H9 (cell line): ENCODE data around the gene ARHGAP26. TPM values are rescaled to one million over a fixed set of nuclear protein-coding genes. Genes with fewer than 3 reads are reported as not detected.
A peak's percentile ranks its signal among the peaks of the same experiment; 100 is the strongest.

ENCODE experiments used
- DNase-seq: peaks from one replicate; pipeline ENCODE4 v3.0.0-alpha.2; 2017
- H2AFZ ChIP-seq: one replicate; pipeline ENCODE4 v1.6.1; 2013; ENCODE audit warnings: mild to moderate bottlenecking, low read length, control low read depth, moderate library complexity
- H2AK5ac ChIP-seq: 2 replicates; pipeline ENCODE4 v1.6.1; 2013; ENCODE audit warnings: low read length, control low read depth, mixed read lengths; ENCODE audit not compliant: insufficient read length
- H2BK120ac ChIP-seq: one replicate; pipeline ENCODE4 v1.6.1; 2013; ENCODE audit warnings: low read depth, mild to moderate bottlenecking, low read length, control low read depth, inconsistent platforms; ENCODE audit not compliant: poor library complexity, severe bottlenecking
- H2BK12ac ChIP-seq: 2 replicates; pipeline ENCODE4 v1.6.1; 2013; ENCODE audit warnings: low read length, control low read depth, mixed read lengths, low read depth; ENCODE audit not compliant: insufficient read length
- H2BK15ac ChIP-seq: 2 replicates; pipeline ENCODE4 v1.6.1; 2013; ENCODE audit warnings: low read depth, low read length, control low read depth
- H2BK20ac ChIP-seq: one replicate; pipeline ENCODE4 v1.6.1; 2013; ENCODE audit warnings: low read depth, mild to moderate bottlenecking, low read length, control low read depth, inconsistent platforms; ENCODE audit not compliant: poor library complexity, severe bottlenecking
- H2BK5ac ChIP-seq: 2 replicates; pipeline ENCODE4 v1.6.1; 2013; ENCODE audit warnings: low read length, control low read depth, mixed read lengths; ENCODE audit not compliant: insufficient read length
- H3K14ac ChIP-seq: 2 replicates; pipeline ENCODE4 v1.6.1; 2013; ENCODE audit warnings: low read length, control low read depth; ENCODE audit not compliant: insufficient read depth
- H3K18ac ChIP-seq: 2 replicates; pipeline ENCODE4 v1.6.1; 2013; ENCODE audit warnings: low read depth, mild to moderate bottlenecking, mixed read lengths, low read length, control low read depth; ENCODE audit not compliant: insufficient read length
- H3K23ac ChIP-seq: 2 replicates; pipeline ENCODE4 v1.6.1; 2013; ENCODE audit warnings: low read length, control low read depth, mixed read lengths, low read depth; ENCODE audit not compliant: insufficient read length
- H3K23me2 ChIP-seq: 2 replicates; pipeline ENCODE4 v1.6.1; 2013; ENCODE audit warnings: low read depth, mild to moderate bottlenecking, mixed read lengths, low read length, control low read depth; ENCODE audit not compliant: insufficient read length, poor library complexity, severe bottlenecking
- H3K27ac ChIP-seq: 2 replicates; pipeline ENCODE4 v1.5.1; 2013; ENCODE audit warnings: low read length, control low read depth, mixed read lengths, low read depth; ENCODE audit not compliant: insufficient read length
- H3K27me3 ChIP-seq: 2 replicates; pipeline ENCODE4 v1.6.1; 2013; ENCODE audit warnings: low read length, control low read depth, inconsistent platforms; ENCODE audit not compliant: insufficient read depth
- H3K4ac ChIP-seq: 2 replicates; pipeline ENCODE4 v1.6.1; 2013; ENCODE audit warnings: low read depth, mild to moderate bottlenecking, control low read depth, inconsistent platforms, low read length, moderate library complexity
- H3K4me1 ChIP-seq: 2 replicates; pipeline ENCODE4 v1.6.1; 2013; ENCODE audit warnings: low read length, control low read depth, inconsistent platforms; ENCODE audit not compliant: insufficient read depth
- H3K4me2 ChIP-seq: 2 replicates; pipeline ENCODE4 v1.6.1; 2013; ENCODE audit warnings: low read length, control low read depth, mixed read lengths; ENCODE audit not compliant: insufficient read length, insufficient read depth
- H3K56ac ChIP-seq: 2 replicates; pipeline ENCODE4 v1.6.1; 2013; ENCODE audit warnings: low read depth, mild to moderate bottlenecking, mixed read lengths, low read length, control low read depth; ENCODE audit not compliant: insufficient read length
- H3K79me1 ChIP-seq: 2 replicates; pipeline ENCODE4 v1.6.1; 2013; ENCODE audit warnings: low read depth, mild to moderate bottlenecking, moderate library complexity, low read length, control low read depth, inconsistent platforms; ENCODE audit not compliant: insufficient read depth, poor library complexity, severe bottlenecking
- H3K79me2 ChIP-seq: 2 replicates; pipeline ENCODE4 v1.6.1; 2013; ENCODE audit warnings: low read length, control low read depth, inconsistent platforms; ENCODE audit not compliant: insufficient read depth
- H3K9ac ChIP-seq: 2 replicates; pipeline ENCODE4 v1.6.1; 2013; ENCODE audit warnings: low read length, control low read depth, mixed read lengths; ENCODE audit not compliant: insufficient read length; ENCODE audit errors: extremely low read depth
- H3K9me3 ChIP-seq: one replicate; pipeline ENCODE4 v1.6.1; 2013; ENCODE audit warnings: low read depth, low read length, inconsistent platforms; ENCODE audit not compliant: control insufficient read depth
- H3T11ph ChIP-seq: one replicate; pipeline ENCODE4 v1.6.1; 2013; ENCODE audit warnings: mild to moderate bottlenecking, low read length, control low read depth, inconsistent platforms
- H4K20me1 ChIP-seq: one replicate; pipeline ENCODE4 v1.6.1; 2013; ENCODE audit not compliant: control insufficient read depth, insufficient read length, insufficient read depth
- H4K5ac ChIP-seq: 2 replicates; pipeline ENCODE4 v1.6.1; 2013; ENCODE audit warnings: low read depth, mild to moderate bottlenecking, mixed read lengths, low read length, control low read depth; ENCODE audit not compliant: insufficient read length
- H4K8ac ChIP-seq: replicated peaks from 2 replicates; pipeline ENCODE4 v1.6.1; 2013; ENCODE audit warnings: low read length, control low read depth, mixed read lengths, low read depth; ENCODE audit not compliant: insufficient read length
- H4K91ac ChIP-seq: 2 replicates; pipeline ENCODE4 v1.6.1; 2013; ENCODE audit warnings: low read depth, mild to moderate bottlenecking, moderate library complexity, mixed read lengths, low read length, control low read depth; ENCODE audit not compliant: insufficient read length
- H3K27ac Mint-ChIP-seq, 3 experiments: 2 replicates in 2 of 3; 3 replicates in 1 of 3; pipeline ENCODE4 v1.8.0; 2020 to 2021; ENCODE audit warnings: mixed read lengths in 3 of 3, mild to moderate bottlenecking in 1 of 3, moderate library complexity in 1 of 3
- H3K27me3 Mint-ChIP-seq: 2 replicates; pipeline ENCODE4 v1.8.0; 2021; ENCODE audit warnings: low read depth, mild to moderate bottlenecking, moderate library complexity, mixed read lengths
- H3K36me3 Mint-ChIP-seq, 3 experiments: 2 replicates in 2 of 3; 3 replicates in 1 of 3; pipeline ENCODE4 v1.8.0; 2020 to 2021; ENCODE audit warnings: low read depth in 3 of 3, mixed read lengths in 3 of 3; ENCODE audit not compliant: insufficient read depth in 1 of 3
- H3K4me1 Mint-ChIP-seq, 2 experiments: 2 replicates each; pipeline ENCODE4 v1.8.0; 2020; ENCODE audit warnings: mixed read lengths in 2 of 2
- H3K4me3 Mint-ChIP-seq, 2 experiments: 2 replicates in 1 of 2; 3 replicates in 1 of 2; pipeline ENCODE4 v1.8.0; 2020 to 2021; ENCODE audit warnings: mild to moderate bottlenecking in 2 of 2, mixed read lengths in 2 of 2, moderate library complexity in 1 of 2
- H3K9me3 Mint-ChIP-seq, 2 experiments: 2 replicates in 1 of 2; 3 replicates in 1 of 2; pipeline ENCODE4 v1.8.0; 2020; ENCODE audit warnings: mild to moderate bottlenecking in 2 of 2, mixed read lengths in 2 of 2, moderate library complexity in 1 of 2
- CTCF ChIP-seq: fragments of 200-600 bp; sonication (generic); conservative IDR thresholded peaks from 3 replicates; pipeline ENCODE4 v1.8.0; 2021; ENCODE audit warnings: antibody characterized with exemption, mild to moderate bottlenecking
- WGBS: extraction: QIAGEN DNeasy Blood & Tissue Kit; methylation state at CpG from one replicate; pipeline ENCODE4 v1.1.7; 2013; ENCODE audit warnings: missing lambda C conversion rate, low lambda C conversion rate, mixed read lengths; ENCODE audit not compliant: insufficient read length; ENCODE audit errors: extremely low coverage; 5-methylcytosine and 5-hydroxymethylcytosine counted together
- total RNA-seq: library from RNA; stranded (reverse); gene quantifications from 2 replicates; pipeline ENCODE4 v1.2.1, GENCODE V29; 2021

The ARHGAP26 gene
- total RNA-seq, 1 experiment from 2014 or later: 13.8 TPM

GRCh38 chr5:143213231-143213850 lies 443.2 kb downstream of the ARHGAP26 start:
- Histone ChIP-seq H3K56ac (no peak overlapping the region), H3K79me2 (no peaks in the 10 kb centered on the region), H2BK20ac (no peak overlapping the region), H3K27ac (no peak overlapping the region), H3T11ph (no peak overlapping the region), H3K18ac (no peak overlapping the region), H3K27me3 (no peaks in the 10 kb centered on the region), H3K23ac (no peak overlapping the region), H4K91ac (no peak overlapping the region), H3K14ac (peak overlapping the region; percentile 41; the same call in 1 of the 2 replicates), H3K79me1 (no peaks in the 10 kb centered on the region), H4K5ac (no peak overlapping the region), H2BK5ac (no peak overlapping the region), H4K20me1 (no peaks in the 10 kb centered on the region), H3K4ac (no peak overlapping the region), H2AK5ac (no peak overlapping the region), H2BK12ac (no peak overlapping the region), H3K4me1 (peaks cover 3% of the 10 kb centered on the region; the same call in 1 of the 2 replicates), H2BK120ac (no peak overlapping the region), H2AFZ (no peak overlapping the region), H3K9me3 (no peaks in the 10 kb centered on the region), H3K9ac (no peak overlapping the region), H2BK15ac (no peak overlapping the region), H3K4me2 (no peak overlapping the region), H3K23me2 (no peaks in the 10 kb centered on the region), H4K8ac (no peak overlapping the region)
- Mint-ChIP-seq H3K27me3 (no peaks in the 10 kb centered on the region), H3K27ac (peak overlapping the region in 2 of 3 experiments; percentile 63 to 76; a peak in 4 of 7 replicates), H3K4me1 (peaks cover 32% of the 10 kb centered on the region in 2 experiments), H3K36me3 (peaks cover 0 to 5% (median 0%) of the 10 kb centered on the region in 3 experiments; a peak in 5 of 7 replicates), H3K9me3 (no peaks in the 10 kb centered on the region), H3K4me3 (peak overlapping the region; percentile 23 to 32; a peak in 3 of 5 replicates)
- TF ChIP-seq CTCF: no peak
- DNase-seq: no peak
- no CpG with 5 or more reads among the region's 6 CpGs for WGBS
